Nephron progenitor cell (in vitro differentiated cells): ENCODE results near the gene CCL19.

Source experiments
- DNase-seq: peaks from one replicate; pipeline ENCODE4 v3.0.0; 2021
- H3K27ac Mint-ChIP-seq: 2 replicates; pipeline ENCODE4 v1.8.0; 2021; ENCODE audit warnings: mild to moderate bottlenecking, moderate library complexity, mixed read lengths
- H3K27me3 Mint-ChIP-seq: 2 replicates; pipeline ENCODE4 v1.8.0; 2021; ENCODE audit warnings: mild to moderate bottlenecking, low read depth, mixed read lengths; ENCODE audit not compliant: poor library complexity
- H3K36me3 Mint-ChIP-seq: 2 replicates; pipeline ENCODE4 v1.8.0; 2021; ENCODE audit warnings: low read depth, mixed read lengths
- H3K4me1 Mint-ChIP-seq: 2 replicates; pipeline ENCODE4 v1.8.0; 2021; ENCODE audit warnings: mixed read lengths
- H3K4me3 Mint-ChIP-seq: 2 replicates; pipeline ENCODE4 v1.8.0; 2021; ENCODE audit warnings: mild to moderate bottlenecking, moderate library complexity, mixed read lengths
- H3K9me3 Mint-ChIP-seq: 2 replicates; pipeline ENCODE4 v1.8.0; 2021; ENCODE audit warnings: mild to moderate bottlenecking, moderate library complexity, mixed read lengths
- CTCF ChIP-seq: fragments of 200-600 bp; sonication (generic); IDR thresholded peaks from 2 replicates; pipeline ENCODE4 v1.5.0; 2021; ENCODE audit warnings: antibody characterized with exemption

The CCL19 gene

DNA sequence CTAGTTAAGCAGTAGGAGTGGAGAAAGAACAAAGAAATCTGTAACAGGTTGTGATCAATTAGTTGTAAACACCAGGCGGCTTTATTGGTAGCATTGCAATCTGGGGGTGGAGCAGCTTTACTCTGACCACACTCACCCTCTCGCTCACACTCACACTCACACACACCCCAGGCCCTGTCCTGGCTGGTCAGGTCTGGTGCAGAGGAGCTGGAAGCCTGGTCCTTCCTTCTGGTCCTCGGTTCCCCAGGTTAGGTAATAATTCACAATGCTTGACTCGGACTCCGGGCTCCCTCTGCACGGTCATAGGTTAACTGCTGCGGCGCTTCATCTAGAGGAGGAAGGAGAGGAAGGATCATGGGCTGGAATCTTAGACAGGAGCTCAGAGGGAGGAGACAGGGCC, 1.6 kb downstream of the CCL19 start:
- H3K36me3 Mint-ChIP-seq = peaks cover 12% of the 10 kb centered on the region
- peaks cover 49% of the 10 kb centered on the region for H3K4me1 Mint-ChIP-seq
- no peak for TF ChIP-seq CTCF
- peak overlapping the region; percentile 14 for H3K27ac Mint-ChIP-seq
- no peak overlapping the region for H3K4me3 Mint-ChIP-seq
- peaks cover 2% of the 10 kb centered on the region for H3K27me3 Mint-ChIP-seq
- H3K9me3 Mint-ChIP-seq = peaks cover 4% of the 10 kb centered on the region
- DNase-seq = no peak

- no peaks in the 10 kb centered on the region for H3K27me3 Mint-ChIP-seq
- peaks cover 49% of the 10 kb centered on the region for H3K4me1 Mint-ChIP-seq
- peak overlapping the region; percentile 14 for H3K27ac Mint-ChIP-seq
- H3K9me3 Mint-ChIP-seq = peaks cover 4% of the 10 kb centered on the region
- no peak for TF ChIP-seq CTCF
- peaks cover 15% of the 10 kb centered on the region for H3K36me3 Mint-ChIP-seq
- H3K4me3 Mint-ChIP-seq = no peak overlapping the region
- DNase-seq = no peak
These were observed 2.0 kb downstream of the CCL19 start for GRCh38 chr9:34689116-34689470.

DNA sequence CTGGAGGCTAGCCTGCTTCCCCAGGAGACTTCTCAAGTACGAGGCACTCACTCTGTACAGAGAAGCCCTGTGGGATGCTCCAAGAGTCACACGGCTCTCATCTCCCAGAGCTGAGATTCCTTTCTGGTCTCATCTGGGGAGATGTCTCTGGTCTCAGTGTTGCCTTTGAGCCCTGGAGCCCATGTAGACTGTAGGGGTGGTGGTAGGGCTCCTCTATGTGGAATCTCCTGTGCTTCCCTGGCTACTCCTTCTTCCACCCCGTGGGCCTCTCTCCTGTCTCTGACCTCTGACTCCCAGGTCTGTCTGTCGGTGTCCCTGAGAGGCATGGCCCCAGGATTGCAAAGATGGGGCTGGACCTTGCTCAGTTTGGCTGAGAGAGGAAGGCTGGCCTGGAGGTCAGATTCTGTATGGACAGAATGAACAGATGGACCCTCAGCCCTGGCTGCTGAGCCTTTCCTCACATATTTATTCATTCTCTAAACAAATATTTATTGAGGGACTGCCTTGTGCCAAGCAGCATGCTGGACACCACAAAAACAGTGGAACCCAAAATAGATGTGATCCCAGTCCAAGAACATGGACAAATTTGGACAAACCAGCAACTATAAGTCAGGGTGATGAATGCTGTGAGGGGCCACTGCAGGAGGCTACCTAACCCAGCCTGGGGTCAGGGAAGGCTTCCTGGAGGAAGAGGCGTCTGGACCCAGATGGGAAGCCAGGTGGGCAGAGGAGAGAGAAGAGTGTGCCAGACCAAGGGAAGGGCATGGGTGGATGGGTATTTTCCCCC, 2.6 kb downstream of the CCL19 start:
- peaks cover 2% of the 10 kb centered on the region for H3K9me3 Mint-ChIP-seq
- peaks cover 49% of the 10 kb centered on the region for H3K4me1 Mint-ChIP-seq
- peak overlapping the region; percentile 4 for H3K4me3 Mint-ChIP-seq
- peaks cover 17% of the 10 kb centered on the region for H3K36me3 Mint-ChIP-seq
- no peaks in the 10 kb centered on the region for H3K27me3 Mint-ChIP-seq
- peak overlapping the region; percentile 85 for H3K27ac Mint-ChIP-seq
- TF ChIP-seq CTCF = no peak
- no peak for DNase-seq

- peaks cover 49% of the 10 kb centered on the region for H3K4me1 Mint-ChIP-seq
- H3K27ac Mint-ChIP-seq = peak overlapping the region; percentile 30
- no peaks in the 10 kb centered on the region for H3K27me3 Mint-ChIP-seq
- no peak for DNase-seq
- H3K4me3 Mint-ChIP-seq = no peak overlapping the region
- no peak for TF ChIP-seq CTCF
- no peaks in the 10 kb centered on the region for H3K9me3 Mint-ChIP-seq
- peaks cover 17% of the 10 kb centered on the region for H3K36me3 Mint-ChIP-seq
These were observed 3.6 kb downstream of the CCL19 start for GRCh38 chr9:34687276-34688030.

- Mint-ChIP-seq H3K27me3 (peaks cover under 1% of the 10 kb centered on the region), H3K36me3 (peaks cover 23% of the 10 kb centered on the region), H3K4me1 (peaks cover 49% of the 10 kb centered on the region), H3K27ac (peak overlapping the region; percentile 14), H3K4me3 (no peak overlapping the region), H3K9me3 (no peaks in the 10 kb centered on the region)
- no peak for TF ChIP-seq CTCF
- no peak for DNase-seq
These were observed 4.3 kb downstream of the CCL19 start for GRCh38 chr9:34686732-34687131.
